ENCODE results near the gene UBAC2. TPM values are rescaled to one million over a fixed set of nuclear protein-coding genes. Genes with fewer than 3 reads are reported as not detected.

The UBAC2 gene
- total RNA-seq, 1 experiment from 2014 or later, result 103 TPM

DNA sequence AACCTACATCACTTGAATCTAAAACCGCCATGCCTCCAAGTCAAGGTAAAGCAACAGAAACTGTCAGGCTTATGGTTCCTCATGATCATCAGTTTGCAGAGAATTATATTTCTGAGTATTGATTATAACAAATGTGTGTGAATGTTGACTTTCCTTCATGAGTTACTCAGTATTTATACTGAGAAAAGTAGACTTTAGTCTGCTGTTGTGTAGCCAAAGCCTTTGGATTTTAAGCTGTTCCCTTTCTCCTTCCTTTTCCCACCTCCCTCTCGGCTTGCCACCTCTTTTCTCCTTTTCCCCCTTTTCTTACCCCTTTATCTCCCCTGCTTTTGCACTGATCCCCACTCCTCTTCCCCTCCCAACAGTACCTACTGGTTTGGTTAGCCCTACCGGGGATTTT lies 78.2 kb downstream of the UBAC2 start:
- Histone ChIP-seq H3K4me3 (ENCODE audit: low read depth, low read length) (no peak overlapping the region), H3K27me3 (replicated peaks; ENCODE audit: control insufficient read depth, insufficient read depth, low read length) (no peaks in the 10 kb centered on the region), H3K36me3 (ENCODE audit: control insufficient read depth, insufficient read depth, low read length) (no peaks in the 10 kb centered on the region; the same call in 1 of the 2 replicates), H3K9me3 (no peaks in the 10 kb centered on the region), H3K4me1 (no peaks in the 10 kb centered on the region)
- H3K27ac Mint-ChIP-seq (ENCODE audit: unreplicated experiment), result no peak overlapping the region
- CTCF ChIA-PET, result no interaction called here
- H3K27me3 Mint-ChIP-seq (ENCODE audit: insufficient read depth, unreplicated experiment), result no peaks in the 10 kb centered on the region
- no peak for DNase-seq
- peaks cover 10% of the 10 kb centered on the region for H3K36me3 Mint-ChIP-seq (ENCODE audit: insufficient read depth, unreplicated experiment)
- no peak overlapping the region for H3K4me3 Mint-ChIP-seq (ENCODE audit: unreplicated experiment)
- no peaks in the 10 kb centered on the region for H3K4me1 Mint-ChIP-seq (ENCODE audit: low read depth, unreplicated experiment)
- TF ChIP-seq, protein P1, sequence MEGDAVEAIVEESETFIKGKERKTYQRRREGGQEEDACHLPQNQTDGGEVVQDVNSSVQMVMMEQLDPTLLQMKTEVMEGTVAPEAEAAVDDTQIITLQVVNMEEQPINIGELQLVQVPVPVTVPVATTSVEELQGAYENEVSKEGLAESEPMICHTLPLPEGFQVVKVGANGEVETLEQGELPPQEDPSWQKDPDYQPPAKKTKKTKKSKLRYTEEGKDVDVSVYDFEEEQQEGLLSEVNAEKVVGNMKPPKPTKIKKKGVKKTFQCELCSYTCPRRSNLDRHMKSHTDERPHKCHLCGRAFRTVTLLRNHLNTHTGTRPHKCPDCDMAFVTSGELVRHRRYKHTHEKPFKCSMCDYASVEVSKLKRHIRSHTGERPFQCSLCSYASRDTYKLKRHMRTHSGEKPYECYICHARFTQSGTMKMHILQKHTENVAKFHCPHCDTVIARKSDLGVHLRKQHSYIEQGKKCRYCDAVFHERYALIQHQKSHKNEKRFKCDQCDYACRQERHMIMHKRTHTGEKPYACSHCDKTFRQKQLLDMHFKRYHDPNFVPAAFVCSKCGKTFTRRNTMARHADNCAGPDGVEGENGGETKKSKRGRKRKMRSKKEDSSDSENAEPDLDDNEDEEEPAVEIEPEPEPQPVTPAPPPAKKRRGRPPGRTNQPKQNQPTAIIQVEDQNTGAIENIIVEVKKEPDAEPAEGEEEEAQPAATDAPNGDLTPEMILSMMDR (IDR thresholded peaks at IDR 0.05; ENCODE audit: insufficient read depth in 1 of 2, low read depth in 1 of 2, low read length in 1 of 2, severe bottlenecking in 1 of 2, unreplicated experiment in 1 of 2), result no peak
- BruUV-seq (replicated peaks), result no TSS peak
- H3K9me3 Mint-ChIP-seq (ENCODE audit: unreplicated experiment), result no peaks in the 10 kb centered on the region
- intact Hi-C loops (cut with micrococcal nuclease; ENCODE audit: unreplicated experiment), result no loop called here
- POLR2A ChIA-PET, result no interaction called here

DNA sequence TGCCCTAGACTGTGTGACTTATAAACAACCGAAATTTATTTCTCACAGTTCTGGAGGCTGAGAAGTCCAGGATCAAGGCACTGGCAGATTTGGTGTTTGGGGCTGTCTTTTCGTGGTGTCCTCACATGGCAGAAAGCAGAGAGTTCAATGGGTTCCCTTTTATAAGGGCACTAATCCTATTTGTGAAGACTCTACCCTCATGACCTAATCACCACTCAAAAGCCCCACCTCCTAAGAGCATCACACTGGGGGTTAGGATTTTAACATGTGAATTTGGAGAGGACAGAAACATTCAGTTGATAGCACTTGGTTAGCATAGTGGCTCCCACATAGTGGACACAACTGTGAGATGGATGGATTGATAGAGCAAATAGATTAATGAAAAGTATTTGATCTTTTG lies 79.0 kb downstream of the UBAC2 start:
- intact Hi-C loops (cut with micrococcal nuclease; ENCODE audit: unreplicated experiment), result no loop called here
- no peaks in the 10 kb centered on the region for H3K27me3 ChIP-seq (replicated peaks; ENCODE audit: control insufficient read depth, insufficient read depth, low read length)
- TF ChIP-seq, protein P1 (IDR thresholded peaks at IDR 0.05; ENCODE audit: insufficient read depth in 1 of 2, low read depth in 1 of 2, low read length in 1 of 2, severe bottlenecking in 1 of 2, unreplicated experiment in 1 of 2), result no peak

DNA sequence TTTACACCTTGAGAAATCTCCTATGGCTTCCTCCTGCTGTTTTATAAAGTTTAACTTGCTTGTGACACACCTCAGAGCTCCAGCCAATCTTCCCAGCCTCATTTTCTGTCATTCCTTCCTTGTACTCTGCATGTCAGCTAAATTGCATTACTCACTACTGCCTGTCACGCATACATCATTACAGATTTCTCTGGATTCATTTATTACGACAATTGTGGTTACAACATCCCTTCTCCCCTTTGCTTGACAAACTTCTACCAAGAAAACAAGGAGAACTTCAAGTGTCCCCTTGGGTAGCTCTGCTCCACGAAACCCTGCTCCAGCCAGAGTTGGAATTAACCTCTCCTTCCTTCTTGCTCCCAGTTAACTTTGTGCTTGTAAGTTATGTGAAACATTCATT lies 79.5 kb downstream of the UBAC2 start:
- TF ChIP-seq, protein P1 (IDR thresholded peaks at IDR 0.05; ENCODE audit: insufficient read depth in 1 of 2, low read depth in 1 of 2, low read length in 1 of 2, severe bottlenecking in 1 of 2, unreplicated experiment in 1 of 2), result no peak
- CTCF ChIA-PET, result no interaction called here
- H3K27me3 Mint-ChIP-seq (ENCODE audit: insufficient read depth, unreplicated experiment), result no peaks in the 10 kb centered on the region
- intact Hi-C loops (cut with micrococcal nuclease; ENCODE audit: unreplicated experiment), result no loop called here
- no peaks in the 10 kb centered on the region for H3K4me1 Mint-ChIP-seq (ENCODE audit: low read depth, unreplicated experiment)
- DNase-seq, result no peak
- H3K4me1 ChIP-seq, result no peaks in the 10 kb centered on the region
- no peaks in the 10 kb centered on the region for H3K9me3 ChIP-seq
- no peaks in the 10 kb centered on the region; the same call in 1 of the 2 replicates for H3K36me3 ChIP-seq (ENCODE audit: control insufficient read depth, insufficient read depth, low read length)
- H3K36me3 Mint-ChIP-seq (ENCODE audit: insufficient read depth, unreplicated experiment), result peaks cover 10% of the 10 kb centered on the region
- no peak overlapping the region for H3K4me3 ChIP-seq (ENCODE audit: low read depth, low read length)
- H3K9me3 Mint-ChIP-seq (ENCODE audit: unreplicated experiment), result no peaks in the 10 kb centered on the region
- H3K4me3 Mint-ChIP-seq (ENCODE audit: unreplicated experiment), result no peak overlapping the region
- H3K27ac Mint-ChIP-seq (ENCODE audit: unreplicated experiment), result no peak overlapping the region
- no peaks in the 10 kb centered on the region for H3K27me3 ChIP-seq (replicated peaks; ENCODE audit: control insufficient read depth, insufficient read depth, low read length)
- no TSS peak for BruUV-seq (replicated peaks)
- POLR2A ChIA-PET, result no interaction called here

More for the DNA sequence above, 79.0 kb downstream of the UBAC2 start:
- ChIA-PET CTCF (no interaction called here), POLR2A (no interaction called here)
- Mint-ChIP-seq H3K4me3 (ENCODE audit: unreplicated experiment) (no peak overlapping the region), H3K9me3 (ENCODE audit: unreplicated experiment) (no peaks in the 10 kb centered on the region), H3K27me3 (ENCODE audit: insufficient read depth, unreplicated experiment) (no peaks in the 10 kb centered on the region), H3K27ac (ENCODE audit: unreplicated experiment) (no peak overlapping the region), H3K36me3 (ENCODE audit: insufficient read depth, unreplicated experiment) (peaks cover 10% of the 10 kb centered on the region), H3K4me1 (ENCODE audit: low read depth, unreplicated experiment) (no peaks in the 10 kb centered on the region)
- no TSS peak for BruUV-seq (replicated peaks)
- Histone ChIP-seq H3K4me3 (ENCODE audit: low read depth, low read length) (no peak overlapping the region), H3K4me1 (no peaks in the 10 kb centered on the region), H3K9me3 (no peaks in the 10 kb centered on the region), H3K36me3 (ENCODE audit: control insufficient read depth, insufficient read depth, low read length) (no peaks in the 10 kb centered on the region; the same call in 1 of the 2 replicates)
- no peak for DNase-seq
